HG03064 (cell line): ENCODE data around the gene MACROD1.

Experiments used
- ATAC-seq: cut with Tn5 transposase; IDR thresholded peaks from one replicate; pipeline ENCODE4 v1.9.1; 2021; ENCODE audit warnings: low read depth; ENCODE audit not compliant: unreplicated experiment

Gene MACROD1

GRCh38 chr11:64132191-64132771 is 33.6 kb downstream of the MACROD1 start:
- ATAC-seq, result no peak

GRCh38 chr11:64131683-64132190 is 34.2 kb downstream of the MACROD1 start:
- no peak for ATAC-seq

- no peak for ATAC-seq
Observed at GRCh38 chr11:64130618-64131017, 35.3 kb downstream of the MACROD1 start.

GRCh38 chr11:64129403-64129802 is 36.5 kb downstream of the MACROD1 start:
- ATAC-seq, result no peak

GRCh38 chr11:64128255-64129006 is 37.5 kb downstream of the MACROD1 start:
- ATAC-seq, result no peak

GRCh38 chr11:64127267-64128072 is 38.4 kb downstream of the MACROD1 start:
- ATAC-seq, result no peak

- no peak for ATAC-seq
Observed at GRCh38 chr11:64126796-64127195, 39.1 kb downstream of the MACROD1 start.

- no peak for ATAC-seq
Observed at GRCh38 chr11:64126371-64126770, 39.5 kb downstream of the MACROD1 start.

GRCh38 chr11:64125676-64126075 is 40.2 kb downstream of the MACROD1 start:
- ATAC-seq, result no peak

- ATAC-seq, result no peak
Observed at GRCh38 chr11:64124147-64124546, 41.8 kb downstream of the MACROD1 start.

- ATAC-seq, result no peak
Observed at GRCh38 chr11:64123679-64124078, 42.2 kb downstream of the MACROD1 start.

GRCh38 chr11:64122411-64123410 is 43.2 kb downstream of the MACROD1 start:
- no peak for ATAC-seq

- ATAC-seq, result no peak
Observed at GRCh38 chr11:64121663-64122410, 44.1 kb downstream of the MACROD1 start.

GRCh38 chr11:64120951-64121569 is 44.9 kb downstream of the MACROD1 start:
- no peak for ATAC-seq

- ATAC-seq, result no peak
Observed at GRCh38 chr11:64119700-64120099, 46.2 kb downstream of the MACROD1 start.

GRCh38 chr11:64118876-64119665 is 46.8 kb downstream of the MACROD1 start:
- no peak for ATAC-seq

GRCh38 chr11:64117763-64118459 is 48.0 kb downstream of the MACROD1 start:
- ATAC-seq, result no peak
